Calu3 (cell line): ENCODE measurements around the gene CCDC24. TPM values are rescaled to one million over a fixed set of nuclear protein-coding genes. Genes with fewer than 3 reads are reported as not detected.

ENCODE experiments used
- BruUV-seq: library from RNA; stranded (reverse); fragments of 400-500 nt; replicated peaks from 2 replicates; lab custom pipeline; 2021; lab: Mats Ljungman, UMichigan
- CTCF ChIA-PET: fragments of 300-600 bp; sonication (Branson Sonifier 250); formaldehyde crosslinking; loops from one replicate; lab custom pipeline; 2022; ENCODE audit warnings: antibody characterized with exemption; lab: Charles Lee
- DNase-seq: peaks from one replicate; pipeline ENCODE4 v3.0.0; 2022
- H3K27ac Mint-ChIP-seq: one replicate; pipeline ENCODE4 v1.8.0; 2022; ENCODE audit warnings: mixed read lengths; ENCODE audit not compliant: unreplicated experiment
- H3K27me3 Mint-ChIP-seq: one replicate; pipeline ENCODE4 v1.8.0; 2022; ENCODE audit warnings: mixed read lengths; ENCODE audit not compliant: unreplicated experiment
- H3K36me3 Mint-ChIP-seq: one replicate; pipeline ENCODE4 v1.8.0; 2022; ENCODE audit warnings: mild to moderate bottlenecking, moderate library complexity, mixed read lengths; ENCODE audit not compliant: insufficient read depth, unreplicated experiment
- H3K4me1 Mint-ChIP-seq: one replicate; pipeline ENCODE4 v1.8.0; 2022; ENCODE audit warnings: mild to moderate bottlenecking, low read depth, mixed read lengths; ENCODE audit not compliant: unreplicated experiment
- H3K4me3 Mint-ChIP-seq: one replicate; pipeline ENCODE4 v1.8.0; 2022; ENCODE audit warnings: mild to moderate bottlenecking, low read depth, moderate library complexity, mixed read lengths; ENCODE audit not compliant: unreplicated experiment
- H3K9me3 Mint-ChIP-seq: one replicate; pipeline ENCODE4 v1.8.0; 2022; ENCODE audit warnings: low read depth, mixed read lengths; ENCODE audit not compliant: unreplicated experiment
- intact Hi-C: fragments of 100-400 bp; cut with micrococcal nuclease; formaldehyde crosslinking; loops from one replicate; pipeline ENCODE4 v1.10.0; 2022; ENCODE audit not compliant: unreplicated experiment
- total RNA-seq: library from RNA; stranded (reverse); gene quantifications from 2 replicates; pipeline ENCODE4 v1.2.3, GENCODE V29; 2022
- TF ChIP-seq, protein P1 (sequence below): fragments of 200-600 bp; IDR thresholded peaks from one replicate; pipeline ENCODE4 v1.8.0; 2022; ENCODE audit warnings: antibody characterized with exemption; ENCODE audit not compliant: unreplicated experiment

Gene CCDC24
- total RNA-seq, 1 experiment from 2014 or later: 19.7 TPM

DNA sequence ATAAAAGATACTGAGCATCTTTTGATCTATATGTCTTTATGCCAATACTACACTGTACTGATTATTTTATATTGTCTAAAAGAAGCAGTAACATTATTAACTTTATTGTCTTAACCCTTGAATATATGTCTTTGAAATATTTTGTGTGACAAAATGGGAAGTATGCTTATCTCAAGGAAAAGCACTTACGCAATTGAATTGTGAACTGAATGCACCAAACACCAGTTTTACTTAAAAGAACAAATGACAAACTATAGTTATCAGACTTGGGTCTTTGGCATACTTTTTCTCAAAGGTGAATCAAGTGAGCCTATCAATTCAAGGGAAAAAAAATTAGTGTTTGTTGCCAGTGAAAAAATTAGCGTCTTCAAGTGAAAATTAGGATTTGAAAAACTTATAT is 49.0 kb downstream of the CCDC24 start:
- H3K4me1 Mint-ChIP-seq: peaks cover 29% of the 10 kb centered on the region
- CTCF ChIA-PET: no interaction called here
- no peaks in the 10 kb centered on the region for H3K27me3 Mint-ChIP-seq
- H3K4me3 Mint-ChIP-seq: no peak overlapping the region
- H3K36me3 Mint-ChIP-seq: no peaks in the 10 kb centered on the region
- no peaks in the 10 kb centered on the region for H3K9me3 Mint-ChIP-seq
- intact Hi-C loops: no loop called here
- H3K27ac Mint-ChIP-seq: no peak overlapping the region
- no TSS peak for BruUV-seq
- TF ChIP-seq, protein P1, sequence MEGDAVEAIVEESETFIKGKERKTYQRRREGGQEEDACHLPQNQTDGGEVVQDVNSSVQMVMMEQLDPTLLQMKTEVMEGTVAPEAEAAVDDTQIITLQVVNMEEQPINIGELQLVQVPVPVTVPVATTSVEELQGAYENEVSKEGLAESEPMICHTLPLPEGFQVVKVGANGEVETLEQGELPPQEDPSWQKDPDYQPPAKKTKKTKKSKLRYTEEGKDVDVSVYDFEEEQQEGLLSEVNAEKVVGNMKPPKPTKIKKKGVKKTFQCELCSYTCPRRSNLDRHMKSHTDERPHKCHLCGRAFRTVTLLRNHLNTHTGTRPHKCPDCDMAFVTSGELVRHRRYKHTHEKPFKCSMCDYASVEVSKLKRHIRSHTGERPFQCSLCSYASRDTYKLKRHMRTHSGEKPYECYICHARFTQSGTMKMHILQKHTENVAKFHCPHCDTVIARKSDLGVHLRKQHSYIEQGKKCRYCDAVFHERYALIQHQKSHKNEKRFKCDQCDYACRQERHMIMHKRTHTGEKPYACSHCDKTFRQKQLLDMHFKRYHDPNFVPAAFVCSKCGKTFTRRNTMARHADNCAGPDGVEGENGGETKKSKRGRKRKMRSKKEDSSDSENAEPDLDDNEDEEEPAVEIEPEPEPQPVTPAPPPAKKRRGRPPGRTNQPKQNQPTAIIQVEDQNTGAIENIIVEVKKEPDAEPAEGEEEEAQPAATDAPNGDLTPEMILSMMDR: no peak
- no peak for DNase-seq

DNA sequence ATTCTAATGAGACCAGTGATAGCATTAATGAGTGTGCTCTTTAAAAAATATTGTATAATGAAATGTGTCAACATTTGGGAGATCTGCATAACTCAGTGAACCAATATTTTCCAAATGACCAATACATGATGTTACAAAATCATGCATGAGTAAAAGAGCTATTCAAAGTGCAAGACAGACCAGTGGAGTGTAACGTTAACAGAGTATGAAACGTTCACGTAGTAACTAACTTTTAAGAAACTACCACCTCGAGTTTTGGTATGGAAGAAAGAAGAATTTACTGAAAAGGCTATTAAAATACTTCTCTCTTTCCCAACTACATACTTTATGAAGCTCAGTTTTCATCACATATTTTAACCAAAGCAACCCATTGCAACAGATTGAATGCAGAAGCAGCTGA is 49.4 kb downstream of the CCDC24 start:
- CTCF ChIA-PET: no interaction called here
- no TSS peak for BruUV-seq
- intact Hi-C loops: no loop called here

DNA sequence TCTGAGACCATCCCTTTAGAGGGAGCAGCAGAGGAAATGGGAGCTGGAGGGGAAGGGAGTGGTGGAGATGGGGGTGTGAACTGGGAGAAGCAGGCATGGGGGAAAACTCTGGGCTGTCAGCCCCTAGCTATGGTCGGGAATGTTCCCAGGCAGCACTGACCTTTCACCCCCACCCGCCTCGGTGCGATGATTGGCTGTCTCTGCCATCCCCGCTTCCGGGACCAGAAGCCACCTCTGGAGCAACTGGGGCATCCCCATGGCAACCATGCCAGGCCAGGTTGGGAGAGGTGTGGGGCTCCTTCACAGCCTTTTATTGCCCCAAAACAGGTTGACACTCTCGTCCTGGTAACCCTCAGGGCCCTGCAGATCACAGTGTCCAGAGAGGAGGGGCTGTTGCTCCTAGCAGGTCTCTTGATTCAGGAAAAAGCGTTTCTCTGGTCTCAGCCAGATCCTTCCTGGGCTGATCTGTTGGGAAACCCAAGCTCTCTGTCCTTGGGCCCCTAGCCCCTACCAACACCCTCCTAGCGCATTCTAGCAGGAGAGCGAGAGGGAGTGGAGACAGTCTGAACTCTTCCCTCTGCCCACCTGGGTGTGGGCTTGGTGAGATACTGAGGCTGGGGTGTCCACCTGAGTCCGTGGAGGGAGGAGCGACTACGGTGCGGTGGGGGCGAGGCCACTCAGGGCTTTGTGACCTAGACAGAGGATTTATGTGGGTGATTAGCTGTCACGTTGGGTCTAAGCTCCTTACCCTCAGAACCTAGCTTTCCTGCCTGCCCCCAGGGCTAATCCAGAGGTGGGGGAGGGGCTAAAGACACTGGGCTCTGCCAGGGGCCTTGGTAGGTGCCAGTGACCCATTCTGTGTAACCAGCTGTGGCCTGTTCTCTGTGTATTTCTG is 52.0 kb downstream of the CCDC24 start:
- Mint-ChIP-seq H3K27ac (peak overlapping the region; percentile 45), H3K9me3 (no peaks in the 10 kb centered on the region), H3K4me3 (no peak overlapping the region), H3K27me3 (no peaks in the 10 kb centered on the region), H3K4me1 (peaks cover 30% of the 10 kb centered on the region), H3K36me3 (no peaks in the 10 kb centered on the region)
- no TSS peak for BruUV-seq
- no peak for DNase-seq
- intact Hi-C loops: no loop called here
- TF ChIP-seq, protein P1: no peak
- CTCF ChIA-PET: interaction anchor here (0.6 kb wide), 1 partner anchor 143 kb away, joined by 5 read pairs; no protein-coding TSS in a partner anchor

More for the DNA sequence above, 49.4 kb downstream of the CCDC24 start:
- no peak for DNase-seq
- no peaks in the 10 kb centered on the region for H3K36me3 Mint-ChIP-seq
- H3K4me3 Mint-ChIP-seq: no peak overlapping the region
- no peaks in the 10 kb centered on the region for H3K27me3 Mint-ChIP-seq
- no peak overlapping the region for H3K27ac Mint-ChIP-seq
- TF ChIP-seq, protein P1: no peak
- H3K9me3 Mint-ChIP-seq: no peaks in the 10 kb centered on the region
- H3K4me1 Mint-ChIP-seq: peaks cover 32% of the 10 kb centered on the region

DNA sequence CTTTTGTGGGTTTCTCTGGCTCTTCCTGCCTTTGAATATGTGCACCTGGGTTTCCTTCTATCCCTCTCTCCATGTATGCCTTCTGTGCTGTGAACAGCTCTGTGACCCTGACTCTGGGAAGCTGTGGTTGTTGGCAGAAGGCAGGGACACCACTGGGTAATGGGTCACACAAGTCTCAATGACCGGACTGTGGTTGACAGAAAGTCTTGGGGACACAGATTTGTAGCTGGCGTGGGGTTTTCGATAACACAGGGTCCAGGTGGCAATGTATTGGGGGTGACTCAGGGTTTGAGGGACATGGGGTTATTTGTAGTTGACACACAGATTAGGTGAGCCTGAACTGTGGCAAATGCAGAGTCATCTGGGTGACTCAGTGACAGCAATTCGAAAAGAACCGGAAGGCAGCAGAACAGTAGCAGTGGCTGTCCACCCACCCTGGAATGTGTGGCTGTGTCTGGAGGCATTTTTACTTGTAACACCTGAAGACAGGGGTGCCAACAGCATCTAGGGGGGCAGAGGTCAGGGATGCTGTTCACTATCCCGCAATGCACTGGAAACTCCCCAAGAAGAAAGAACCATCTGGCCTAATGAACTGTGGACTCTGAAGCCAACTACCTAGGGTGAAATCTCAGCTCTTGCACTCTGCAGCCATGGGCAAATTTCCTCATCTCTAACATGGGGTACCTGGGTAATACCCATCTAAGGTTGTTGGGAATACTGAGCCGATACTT is 52.8 kb downstream of the CCDC24 start:
- no peak for DNase-seq
- intact Hi-C loops: no loop called here
- CTCF ChIA-PET: interaction anchor here (0.6 kb wide), 1 partner anchor 142 kb away, joined by 5 read pairs; no protein-coding TSS in a partner anchor
- Mint-ChIP-seq H3K27ac (peak overlapping the region; percentile 45), H3K9me3 (no peaks in the 10 kb centered on the region), H3K36me3 (no peaks in the 10 kb centered on the region), H3K27me3 (no peaks in the 10 kb centered on the region), H3K4me1 (peaks cover 38% of the 10 kb centered on the region), H3K4me3 (no peak overlapping the region)
- BruUV-seq: no TSS peak
- TF ChIP-seq, protein P1: no peak
